Gastroesophageal sphincter (tissue), 3 donors: Measurements from ENCODE around the gene FGGY.

ENCODE experiments used
- POLR2A ChIP-seq, 2 donors: fragments of 450-650 bp; IDR thresholded peaks; one replicate each; pipeline ENCODE4 v1.6.1; 2017; ENCODE audit warnings: antibody characterized with exemption in 2 of 2, mild to moderate bottlenecking in 2 of 2, moderate library complexity in 1 of 2
- POLR2AphosphoS5 ChIP-seq: sonication (generic); formaldehyde crosslinking; IDR thresholded peaks from one replicate; pipeline ENCODE4 v1.6.1; 2017; ENCODE audit warnings: antibody characterized with exemption
- TF ChIP-seq, protein P1 (sequence below), 4 experiments: fragments of 200-600 bp in 2 of 4; fragments of 450-650 bp in 2 of 4; sonication (generic) in 1 of 4; IDR thresholded peaks; one replicate each; pipeline ENCODE4 v1.5.1; 2017 to 2019; ENCODE audit warnings: antibody characterized with exemption in 4 of 4, mild to moderate bottlenecking in 2 of 4, moderate library complexity in 2 of 4

DNA sequence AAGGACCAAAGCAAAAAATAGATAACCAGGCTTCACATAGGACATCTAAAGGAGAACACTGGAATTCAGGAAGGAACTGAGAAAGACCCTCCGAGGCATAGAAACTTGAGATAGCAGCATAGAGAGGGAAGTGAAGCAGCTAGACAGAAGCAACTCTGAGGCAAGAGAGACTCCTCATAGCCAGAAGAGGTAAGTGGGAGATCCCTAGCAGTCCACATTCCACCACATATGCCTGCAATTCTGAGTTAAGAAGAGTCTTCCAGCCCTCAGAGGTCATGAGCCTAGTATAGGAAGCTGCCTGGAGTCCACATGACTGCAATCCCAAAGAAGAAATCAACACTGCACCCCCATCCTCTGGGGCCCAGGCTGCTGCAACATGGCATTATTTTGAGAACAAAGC lies 13.9 kb upstream of the FGGY start:
- TF ChIP-seq POLR2A (IDR thresholded peaks at IDR 0.05) (no peak), POLR2AphosphoS5 (no peak)
- TF ChIP-seq, protein P1, sequence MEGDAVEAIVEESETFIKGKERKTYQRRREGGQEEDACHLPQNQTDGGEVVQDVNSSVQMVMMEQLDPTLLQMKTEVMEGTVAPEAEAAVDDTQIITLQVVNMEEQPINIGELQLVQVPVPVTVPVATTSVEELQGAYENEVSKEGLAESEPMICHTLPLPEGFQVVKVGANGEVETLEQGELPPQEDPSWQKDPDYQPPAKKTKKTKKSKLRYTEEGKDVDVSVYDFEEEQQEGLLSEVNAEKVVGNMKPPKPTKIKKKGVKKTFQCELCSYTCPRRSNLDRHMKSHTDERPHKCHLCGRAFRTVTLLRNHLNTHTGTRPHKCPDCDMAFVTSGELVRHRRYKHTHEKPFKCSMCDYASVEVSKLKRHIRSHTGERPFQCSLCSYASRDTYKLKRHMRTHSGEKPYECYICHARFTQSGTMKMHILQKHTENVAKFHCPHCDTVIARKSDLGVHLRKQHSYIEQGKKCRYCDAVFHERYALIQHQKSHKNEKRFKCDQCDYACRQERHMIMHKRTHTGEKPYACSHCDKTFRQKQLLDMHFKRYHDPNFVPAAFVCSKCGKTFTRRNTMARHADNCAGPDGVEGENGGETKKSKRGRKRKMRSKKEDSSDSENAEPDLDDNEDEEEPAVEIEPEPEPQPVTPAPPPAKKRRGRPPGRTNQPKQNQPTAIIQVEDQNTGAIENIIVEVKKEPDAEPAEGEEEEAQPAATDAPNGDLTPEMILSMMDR (IDR thresholded peaks at IDR 0.05), result no peak
